GM19240 (cell line): ENCODE results near the gene NMNAT1.
"Not testable (repeated sequence)": the region's sequence is repeated elsewhere in the genome, so short reads cannot be mapped to it uniquely, and the experiment has no call there.

Experiments used
- DNase-seq: peaks from one replicate; pipeline ENCODE4 v3.0.0; 2011; ENCODE audit warnings: low spot score; ENCODE audit not compliant: insufficient read length

NMNAT1 gene

DNA sequence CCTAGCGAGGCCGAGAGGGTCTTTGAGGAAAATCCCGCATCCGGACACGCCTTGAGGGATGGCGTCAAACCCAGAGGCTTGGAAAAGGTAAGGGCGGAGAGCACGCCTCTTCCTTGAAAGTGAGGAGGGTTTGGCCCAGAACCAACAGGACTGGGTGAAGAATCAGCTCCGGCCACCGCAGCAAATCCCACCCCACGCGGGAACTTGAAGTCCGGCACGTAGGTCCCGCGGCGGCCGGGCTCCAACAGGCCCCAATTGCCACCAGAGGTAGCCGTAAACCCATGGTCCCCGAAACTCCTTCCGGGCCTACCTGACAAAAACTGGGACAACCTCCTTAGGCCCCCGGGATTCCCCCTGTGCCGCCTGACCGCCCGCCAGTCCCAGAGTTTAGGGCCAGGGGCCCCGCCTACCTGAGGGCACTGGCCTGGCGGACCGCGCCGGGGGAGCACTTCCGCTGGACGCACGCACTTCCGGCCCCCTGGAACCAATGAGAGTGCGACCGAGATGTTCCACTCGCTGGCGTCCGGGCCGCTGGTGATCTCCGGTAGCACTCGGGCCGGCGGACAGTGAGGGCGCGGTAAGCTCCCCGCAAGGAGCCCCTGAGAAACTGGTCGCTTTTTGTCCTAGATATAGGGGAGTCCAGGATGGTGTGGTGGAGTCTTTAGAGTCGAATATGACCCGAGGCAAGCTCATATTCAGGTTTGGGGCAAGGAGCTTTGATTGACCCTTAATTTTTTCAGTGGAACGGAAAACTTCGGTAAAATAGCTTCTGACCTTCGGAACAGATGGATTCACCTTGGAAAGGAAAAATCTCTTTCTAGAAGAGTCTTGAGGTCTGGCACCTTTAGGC lies at the start of gene NMNAT1, which contains the start of gene LZIC:
NMNAT1 (plus strand) TSS at position 537 of the 850 bp plus-strand sequence. CDS start 28,599 bp downstream, outside the sequence.
LZIC (minus strand) TSS at position 453 of the 850 bp plus-strand sequence. CDS start 6,772 bp downstream, outside the sequence.
- DNase-seq = peak; percentile 82

DNA sequence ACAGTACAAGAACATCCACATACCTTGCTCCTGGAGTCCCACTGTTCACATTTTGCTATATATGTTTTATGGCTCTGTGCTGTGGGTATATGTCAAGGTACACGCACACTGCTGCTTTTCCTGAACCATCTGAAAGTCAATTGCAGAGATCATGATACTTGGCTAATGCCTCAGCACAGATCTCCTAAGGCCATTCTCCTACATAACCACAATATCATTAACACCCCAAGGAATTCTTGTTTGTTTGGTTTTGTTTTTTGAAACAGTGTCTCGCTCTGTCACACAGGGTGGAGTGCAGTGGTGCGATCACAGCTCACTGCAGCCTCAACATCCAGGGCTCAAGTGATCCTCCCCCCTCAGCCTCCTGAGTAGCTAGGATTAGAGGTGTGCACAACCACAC lies 49.2 kb upstream of the NMNAT1 start:
- no peak for DNase-seq

DNA sequence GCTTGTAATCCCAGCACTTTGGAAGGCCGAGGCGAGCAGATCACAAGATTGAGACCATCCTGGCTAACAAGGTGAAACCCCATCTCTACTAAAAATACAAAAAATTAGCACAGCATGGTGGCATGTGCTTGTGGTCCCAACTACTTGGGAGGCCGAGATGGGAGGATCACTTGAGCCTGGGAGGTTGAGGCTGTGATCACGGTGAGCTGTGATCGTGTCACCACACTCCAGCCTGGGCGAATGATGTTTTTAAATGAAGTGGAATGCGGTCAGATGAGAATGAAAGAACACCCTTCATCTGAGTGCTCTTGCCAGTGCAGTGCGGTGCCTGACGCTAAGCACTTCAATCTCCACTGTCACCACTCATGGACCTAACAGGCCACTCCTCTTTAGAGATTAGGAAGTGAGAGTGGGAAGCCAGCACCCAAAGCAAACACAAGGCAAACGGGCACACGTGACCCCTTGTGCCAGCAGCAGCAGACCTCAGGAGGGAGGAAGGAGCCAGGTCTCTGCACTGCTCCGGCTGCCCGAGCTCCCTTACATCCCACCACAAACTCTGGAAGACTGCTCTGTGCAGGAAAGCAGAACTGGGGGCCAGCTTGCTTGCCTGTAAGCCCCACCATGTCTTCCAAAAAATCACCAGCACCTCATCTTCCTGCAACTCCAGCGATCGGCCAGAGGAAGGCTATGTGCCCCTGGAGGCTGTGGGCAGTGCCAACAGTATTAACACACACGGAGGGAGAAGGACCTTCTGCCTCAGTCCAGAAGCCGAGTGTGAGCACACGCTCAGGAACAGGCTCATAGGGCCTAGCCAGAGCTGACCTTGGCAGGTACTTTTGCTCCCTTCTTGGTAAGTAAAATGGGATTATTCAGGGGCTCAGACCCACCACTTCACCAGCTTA lies 42.9 kb upstream of the NMNAT1 start:
- no peak for DNase-seq

DNA sequence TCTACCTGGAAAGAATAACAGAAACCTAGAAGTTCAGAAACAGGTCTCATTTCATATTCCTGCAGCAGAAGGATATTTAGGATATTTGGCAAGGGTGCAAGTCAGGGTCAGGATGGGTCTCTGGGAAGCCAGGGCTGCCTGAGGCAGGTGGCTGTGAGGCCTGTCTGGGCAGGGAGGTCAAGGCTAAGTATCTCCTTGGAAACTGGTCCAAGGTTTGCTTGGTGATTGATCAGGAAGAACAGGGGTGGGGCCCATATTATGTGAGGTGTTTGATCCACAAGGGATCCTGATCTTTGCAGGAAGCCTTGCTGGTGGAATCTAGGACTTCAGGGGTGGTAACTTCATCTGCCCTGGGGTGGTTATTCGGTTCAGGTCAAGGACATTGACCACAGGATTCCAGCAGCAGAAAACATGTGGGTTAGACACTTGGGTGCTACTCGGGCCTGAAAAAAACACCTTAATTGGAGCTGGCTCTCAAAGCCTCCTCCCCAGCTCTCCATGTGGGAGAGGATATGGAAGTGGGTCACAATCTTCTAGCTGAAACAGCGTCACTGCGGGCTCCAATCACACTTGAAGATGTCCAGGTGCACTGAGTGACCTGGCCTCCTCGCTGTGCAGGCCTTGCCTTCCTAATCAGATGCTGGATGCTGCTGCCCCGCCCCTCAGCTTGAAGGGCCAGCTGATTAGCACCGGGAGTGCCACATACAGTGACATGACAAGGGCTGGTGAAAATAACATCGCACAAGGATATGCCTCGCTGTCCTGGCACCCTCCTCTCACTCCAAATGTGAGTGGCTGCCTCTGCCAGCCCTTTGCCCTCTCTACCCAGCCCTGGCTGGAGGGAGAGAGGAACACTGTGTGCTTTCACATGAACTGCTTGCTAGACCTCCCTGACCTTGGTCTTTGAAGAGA lies 41.9 kb upstream of the NMNAT1 start:
- DNase-seq = no peak

DNA sequence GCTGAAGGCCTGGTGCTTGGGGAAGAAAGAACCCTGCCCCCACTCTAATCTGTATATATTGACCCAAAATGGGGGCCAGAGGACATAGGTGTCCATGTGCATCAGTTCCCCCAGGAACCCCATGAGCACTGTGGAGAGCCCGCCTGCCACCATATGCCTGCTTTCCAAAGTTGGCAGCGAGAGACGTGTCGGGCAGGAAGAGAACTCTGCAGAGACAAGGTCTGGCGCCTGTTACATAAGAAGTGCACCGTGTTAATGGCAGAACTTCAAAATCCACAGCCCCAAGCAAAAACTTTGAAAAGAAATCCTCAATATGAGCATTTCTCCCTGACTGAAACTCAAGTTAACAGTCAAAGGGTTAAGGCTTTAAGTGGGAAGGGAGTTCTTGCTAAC lies 41.2 kb upstream of the NMNAT1 start:
- DNase-seq = no peak

DNA sequence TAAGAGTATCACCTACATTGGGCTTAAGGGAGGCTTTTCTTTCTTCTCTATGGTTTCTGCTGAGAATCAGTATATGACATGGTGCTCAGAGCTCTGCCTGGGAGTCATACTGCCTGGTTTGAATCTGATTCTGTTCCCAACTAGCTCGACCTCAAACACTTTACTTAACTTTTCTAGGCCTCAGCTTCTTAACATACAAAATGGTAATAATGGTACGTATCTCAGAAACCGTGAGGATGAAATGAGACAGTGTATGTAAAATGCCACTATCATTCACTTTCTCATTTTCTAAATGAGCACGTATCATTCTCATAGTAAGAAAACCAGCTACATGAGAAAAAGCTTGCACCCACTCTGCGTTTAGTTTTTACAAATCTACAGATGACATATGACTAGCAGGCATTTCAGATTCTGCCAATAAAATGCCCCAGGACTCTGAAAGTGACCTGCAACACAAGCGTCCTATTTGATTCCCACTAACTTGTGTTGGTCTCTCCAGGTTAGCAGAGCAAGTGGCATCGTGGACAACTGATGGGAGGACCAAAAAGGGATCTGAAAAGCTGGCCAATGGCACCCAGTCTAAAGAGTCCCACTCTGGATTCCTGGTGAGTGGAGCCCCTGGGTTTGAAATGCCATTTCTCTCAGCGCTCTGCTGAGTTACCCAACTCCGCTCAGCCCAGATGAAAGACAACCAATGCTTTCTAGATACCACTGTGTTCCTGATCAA lies 39.3 kb upstream of the NMNAT1 start:
- no peak for DNase-seq

DNA sequence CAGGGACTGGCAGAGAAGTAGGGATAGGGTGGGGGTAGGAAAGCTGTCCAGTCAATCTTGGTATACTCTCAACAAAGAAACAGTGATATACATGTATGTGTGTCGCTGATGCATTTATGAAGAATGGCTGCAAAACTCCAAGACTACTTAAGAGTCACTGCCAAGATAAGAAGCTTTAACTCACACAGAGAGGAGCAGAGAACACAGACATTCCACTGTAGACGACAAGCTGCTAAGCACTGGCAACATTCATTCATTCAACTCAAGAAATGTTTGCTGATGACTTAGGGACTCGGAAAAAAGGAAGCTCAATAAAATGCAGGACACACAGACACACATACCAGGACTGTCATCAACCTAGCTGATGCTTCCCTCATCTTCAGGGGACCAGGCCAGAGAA lies 38.7 kb upstream of the NMNAT1 start:
- DNase-seq = no peak

DNA sequence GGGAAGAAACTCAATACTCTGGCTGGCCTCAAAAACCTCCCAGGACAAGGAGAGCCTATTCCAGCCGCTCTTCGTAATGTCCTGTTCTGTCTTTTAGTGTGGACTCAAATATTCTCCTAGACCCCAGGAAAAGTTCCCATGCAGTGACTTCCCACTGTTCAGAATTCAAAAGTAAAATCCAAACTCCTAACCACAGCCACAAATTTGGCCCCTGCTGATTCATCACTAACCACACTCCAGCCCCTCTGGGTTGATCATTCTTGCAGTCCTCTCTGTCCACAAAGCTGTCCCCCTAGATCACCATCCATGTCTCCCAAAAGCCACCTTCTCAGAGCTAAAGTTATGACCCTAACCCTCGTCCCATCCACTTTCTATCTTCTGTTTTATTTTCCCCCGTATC lies 38.3 kb upstream of the NMNAT1 start:
- DNase-seq = no peak

DNA sequence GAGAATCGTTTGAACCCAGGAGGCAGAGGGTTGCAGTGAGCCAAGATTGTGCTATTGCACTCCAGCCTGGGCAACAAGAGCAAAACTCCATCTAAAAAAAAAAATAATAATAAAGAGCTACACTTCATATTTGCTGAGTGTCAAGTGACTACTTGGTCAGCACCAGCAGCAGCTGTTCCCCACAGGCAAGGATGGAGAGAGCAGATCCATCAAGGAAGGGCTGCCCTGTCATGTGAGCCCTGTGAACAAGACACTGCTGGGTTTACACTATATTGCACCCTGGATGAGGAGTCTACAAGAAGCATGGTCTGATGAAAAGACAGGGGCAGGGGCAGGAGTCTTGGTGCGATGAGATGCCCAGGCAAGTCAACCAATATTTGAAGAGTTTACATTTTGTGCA lies 36.8 kb upstream of the NMNAT1 start:
- DNase-seq = no peak

DNA sequence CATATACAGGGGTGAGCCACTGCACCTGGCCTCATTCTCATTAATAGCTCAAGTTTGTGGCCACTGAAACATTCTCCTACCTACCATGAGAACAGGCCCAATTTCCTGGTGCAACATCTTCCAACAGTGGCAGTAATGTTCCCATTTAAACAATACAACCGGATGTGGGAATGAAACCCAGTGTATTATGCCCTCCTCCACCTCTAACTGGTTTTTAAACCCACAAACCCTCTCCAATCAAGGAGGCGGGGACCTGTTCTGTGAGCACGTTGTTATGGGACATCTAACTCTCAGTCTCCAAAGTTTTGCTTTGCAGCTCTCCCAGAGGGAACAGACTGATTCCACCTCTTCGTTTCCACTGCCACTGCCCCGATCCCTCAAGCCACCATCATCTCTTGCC lies 35.8 kb upstream of the NMNAT1 start:
- DNase-seq = no peak

DNA sequence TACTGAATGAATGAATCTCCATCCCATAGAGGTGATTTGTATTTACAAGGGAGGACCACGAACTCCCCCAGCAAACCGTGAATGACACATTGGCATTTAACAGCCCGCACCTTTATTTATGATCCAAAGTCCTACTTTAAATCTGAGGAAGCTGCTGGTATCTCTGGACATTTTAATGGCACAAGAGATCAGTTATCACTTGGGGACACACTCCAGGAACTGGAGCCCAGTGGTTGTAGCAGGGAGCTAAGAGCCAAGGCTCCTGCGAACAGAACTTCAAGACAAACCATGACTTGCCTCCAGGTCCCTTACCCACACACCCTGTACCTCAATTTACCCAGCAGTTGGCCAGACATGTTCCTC lies 34.4 kb upstream of the NMNAT1 start:
- no peak for DNase-seq

DNA sequence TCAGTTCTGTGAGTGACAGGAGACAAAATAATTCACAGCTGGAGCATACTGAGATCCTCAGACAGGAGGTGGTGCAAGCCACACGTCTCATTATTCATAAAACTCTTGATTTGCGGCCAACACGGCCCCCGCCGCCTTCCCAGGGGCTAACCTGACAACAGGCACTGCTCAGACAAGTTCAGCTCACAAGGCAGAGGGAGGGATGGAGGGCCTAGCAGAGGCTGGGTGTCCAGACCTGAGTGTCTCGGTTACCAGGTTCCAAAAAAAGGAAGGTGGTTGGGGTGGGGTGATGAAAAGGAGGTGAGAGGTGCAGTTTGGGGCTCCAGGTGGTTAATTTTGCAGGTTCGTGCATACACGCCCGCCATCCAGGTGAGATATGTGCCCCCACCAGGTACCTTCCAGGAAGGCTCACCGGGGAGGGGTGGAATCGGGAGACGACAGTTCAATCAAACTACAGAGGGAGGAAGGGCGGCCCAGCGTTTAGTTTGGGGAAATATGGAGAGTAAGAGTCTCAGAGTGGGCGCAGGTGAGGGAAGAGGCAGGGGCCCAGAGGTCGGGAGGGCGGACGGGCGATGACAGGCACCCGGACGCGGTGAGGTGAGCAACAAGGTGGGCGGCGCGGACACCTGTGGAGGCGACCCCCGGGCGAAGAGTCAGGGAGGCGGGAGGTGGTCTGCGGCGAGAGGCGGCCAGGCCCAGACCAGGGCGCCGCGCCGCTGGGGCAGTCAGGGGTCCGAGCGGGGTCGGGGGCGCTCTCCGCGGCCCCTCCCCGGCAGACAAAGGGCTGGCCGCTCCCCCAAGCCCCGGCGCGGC lies 33.8 kb upstream of the NMNAT1 start:
- no peak for DNase-seq

DNA sequence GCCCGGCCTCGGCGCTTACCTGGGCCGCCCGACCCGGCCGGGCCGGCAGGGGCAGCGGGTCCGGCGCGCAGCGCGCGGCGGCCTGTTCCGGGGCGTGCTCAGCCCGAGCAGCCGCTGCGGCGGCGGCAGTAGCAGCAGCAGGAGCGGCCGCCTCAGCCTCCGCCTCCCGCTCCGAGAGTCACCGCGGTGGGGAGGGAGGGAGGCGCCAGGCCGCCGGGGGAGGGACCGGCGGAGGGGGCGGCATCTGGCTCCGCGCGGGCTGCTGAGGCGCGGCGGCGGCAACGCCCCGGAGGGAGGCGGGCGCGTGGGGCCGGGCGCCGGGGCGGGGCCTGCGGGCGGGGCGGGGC lies 33.2 kb upstream of the NMNAT1 start, which contains the start of gene CTNNBIP1:
CTNNBIP1 (minus strand) TSS at position 194 of the 347 bp plus-strand sequence. CDS start 38,205 bp downstream, outside the sequence.
- peak; percentile 88 for DNase-seq

DNA sequence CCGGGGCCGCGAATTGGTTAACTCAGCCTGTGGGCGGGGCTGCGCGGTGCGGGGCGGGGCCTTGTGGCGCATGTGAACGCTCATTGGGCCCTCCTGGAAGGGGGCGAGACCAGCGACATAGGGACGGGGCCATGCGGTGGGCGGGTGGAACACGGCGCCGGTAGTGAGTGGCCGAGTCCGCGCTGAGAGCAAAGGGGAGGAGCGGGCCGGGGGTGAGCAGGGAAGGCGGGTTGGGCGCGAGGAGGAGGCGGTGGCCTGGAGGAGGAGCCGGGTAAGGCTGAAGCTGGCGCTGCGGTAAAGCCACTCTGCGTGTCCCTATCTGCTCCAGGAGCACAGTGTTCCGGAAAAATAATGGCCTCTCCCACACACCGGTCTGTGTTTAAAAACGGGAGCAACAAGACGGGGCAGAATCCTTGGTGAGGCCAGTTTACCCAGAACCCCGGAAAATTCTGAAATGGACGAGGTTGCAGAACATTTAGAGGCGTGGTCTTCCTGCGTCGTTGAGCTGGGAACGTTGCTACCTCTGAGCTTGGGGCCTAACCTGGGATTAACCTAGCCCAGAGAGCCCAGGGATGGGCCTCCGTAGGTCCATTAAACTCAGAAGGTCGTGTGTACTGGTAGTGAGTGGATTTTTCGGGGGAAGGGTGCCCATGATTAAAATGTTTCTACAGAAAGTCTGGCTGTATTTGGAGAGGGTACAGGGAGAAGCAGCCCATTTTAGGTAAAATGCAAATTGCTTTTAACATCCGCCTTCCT lies 32.7 kb upstream of the NMNAT1 start:
- DNase-seq = peak; percentile 96

DNA sequence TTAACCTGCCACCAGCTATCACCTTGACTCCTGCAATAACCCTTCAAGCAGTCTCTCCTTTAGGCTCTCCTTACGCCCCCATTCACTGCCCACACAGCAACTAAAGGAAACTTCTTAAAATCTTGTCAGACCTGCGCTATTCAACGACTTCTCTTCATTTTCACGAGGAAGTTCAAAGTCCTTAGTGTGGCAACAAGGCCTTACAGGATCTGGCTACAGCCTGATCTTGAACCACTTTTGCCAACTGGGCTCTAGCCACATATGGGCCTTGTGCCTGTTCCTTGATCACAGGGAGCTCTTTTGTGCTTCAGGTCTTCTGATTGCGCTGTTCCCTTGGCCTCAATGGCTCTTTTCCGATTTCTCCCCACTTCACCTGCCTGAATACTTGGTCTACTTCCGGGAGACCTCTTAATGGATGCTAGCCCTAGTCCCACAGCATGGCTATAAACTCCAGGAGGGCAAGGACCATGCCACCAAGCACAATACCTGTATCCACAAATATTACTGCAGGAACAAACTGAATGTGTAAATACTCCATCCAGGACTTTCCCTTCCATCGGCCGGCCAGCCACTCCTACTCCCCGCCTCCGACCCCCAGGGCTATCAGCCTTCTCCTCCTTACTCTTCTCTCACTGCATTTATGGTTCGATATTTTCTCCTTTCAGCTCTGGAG lies 30.9 kb upstream of the NMNAT1 start:
- DNase-seq = no peak

DNA sequence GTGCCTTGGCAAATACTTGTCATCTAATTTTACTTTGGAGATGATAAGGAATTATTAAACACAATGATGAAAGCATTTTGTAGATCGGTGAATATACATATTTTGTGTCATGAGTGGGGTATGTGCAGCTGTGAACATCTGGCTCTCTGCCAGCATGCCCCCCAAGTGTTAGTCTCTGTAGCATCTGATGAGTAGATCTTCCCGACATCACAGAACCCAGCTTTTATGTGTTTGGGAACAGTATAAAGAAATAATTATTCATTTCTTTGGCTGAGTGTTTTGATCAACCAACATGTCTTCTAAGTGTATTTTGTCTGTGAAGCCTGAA lies 28.7 kb upstream of the NMNAT1 start:
- DNase-seq = no peak

DNA sequence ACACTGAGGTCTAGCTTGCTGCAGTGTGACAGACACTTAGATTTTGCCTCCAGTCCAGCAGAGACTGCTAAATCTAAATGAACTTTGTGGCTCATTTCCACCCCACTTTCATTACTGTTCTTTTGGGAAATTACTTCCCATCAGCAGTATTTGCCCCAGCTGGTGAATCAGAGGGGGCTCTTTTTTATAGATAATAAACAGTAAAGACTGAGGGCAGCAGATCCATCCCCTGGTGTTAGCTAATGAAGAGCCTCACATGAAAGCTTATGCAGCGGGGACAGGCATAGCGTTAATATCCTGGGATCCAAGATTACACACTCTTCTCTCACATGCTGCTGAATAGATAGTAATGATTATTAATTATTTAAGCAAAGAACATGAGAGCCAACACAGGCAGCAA lies 26.8 kb upstream of the NMNAT1 start:
- no peak for DNase-seq

DNA sequence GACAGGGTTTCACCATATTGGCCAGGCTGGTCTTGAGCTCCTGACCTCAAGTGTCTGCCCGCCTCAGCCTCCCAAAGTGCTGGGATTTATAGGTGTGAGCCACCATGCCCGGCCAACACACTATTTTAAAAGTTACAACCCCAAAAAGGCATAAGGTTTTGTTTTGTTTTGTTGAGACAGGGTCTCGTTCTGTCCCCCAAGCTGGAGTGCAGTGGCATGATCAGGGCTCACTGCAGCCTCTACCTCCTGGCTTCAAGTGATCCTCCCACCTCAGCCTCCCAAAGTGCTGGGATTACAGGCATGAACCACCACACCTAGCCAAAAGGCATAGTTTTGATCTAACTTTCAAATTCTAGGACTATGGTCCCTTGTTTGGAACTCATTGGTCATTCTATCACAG lies 25.8 kb upstream of the NMNAT1 start:
- DNase-seq = not testable (repeated sequence)

DNA sequence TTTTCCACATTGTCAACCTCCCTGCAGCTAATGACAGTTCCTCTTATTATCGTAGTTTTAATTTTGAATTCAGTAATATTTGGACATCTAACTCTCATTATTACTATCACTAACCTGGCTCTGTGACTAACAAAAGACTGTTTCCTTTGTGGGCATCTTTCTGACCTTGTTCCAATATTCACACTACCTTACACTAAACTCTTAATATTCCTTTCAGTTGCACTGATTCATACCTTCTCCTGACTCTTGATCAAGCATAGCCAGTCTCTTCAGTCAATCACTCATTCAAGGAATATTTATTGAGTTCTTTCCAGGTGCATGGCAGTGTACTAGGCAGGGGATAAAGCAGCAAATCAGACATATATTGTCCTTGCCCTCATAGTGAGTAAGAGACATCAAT lies 25.4 kb upstream of the NMNAT1 start:
- DNase-seq = no peak
